Measurements from ENCODE around the gene PCDH15.

PCDH15 gene

DNA sequence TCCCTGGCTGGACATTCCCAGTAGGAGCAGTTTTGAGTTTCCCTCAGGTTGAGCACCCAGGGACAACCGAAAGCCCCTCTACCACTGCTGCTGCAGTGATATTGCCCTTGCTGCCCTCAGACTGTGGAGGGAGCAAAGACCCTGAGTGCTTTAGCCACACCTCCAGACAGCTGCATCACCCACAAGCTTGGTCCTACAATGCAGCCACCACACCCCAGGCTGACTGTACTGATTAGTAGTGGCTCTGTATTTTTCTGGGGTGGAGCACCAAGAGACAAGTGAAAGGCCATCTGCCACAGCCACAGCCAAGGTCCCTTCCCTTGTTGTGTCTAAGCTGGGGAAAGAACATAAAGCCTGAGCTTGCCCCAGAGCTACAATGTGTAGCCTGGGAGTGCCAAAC, 789.9 kb downstream of the PCDH15 start:
- no peaks in the 10 kb centered on the region for H4K20me1 ChIP-seq (ENCODE audit: low read depth, low read length)
- TF ChIP-seq, protein P1, sequence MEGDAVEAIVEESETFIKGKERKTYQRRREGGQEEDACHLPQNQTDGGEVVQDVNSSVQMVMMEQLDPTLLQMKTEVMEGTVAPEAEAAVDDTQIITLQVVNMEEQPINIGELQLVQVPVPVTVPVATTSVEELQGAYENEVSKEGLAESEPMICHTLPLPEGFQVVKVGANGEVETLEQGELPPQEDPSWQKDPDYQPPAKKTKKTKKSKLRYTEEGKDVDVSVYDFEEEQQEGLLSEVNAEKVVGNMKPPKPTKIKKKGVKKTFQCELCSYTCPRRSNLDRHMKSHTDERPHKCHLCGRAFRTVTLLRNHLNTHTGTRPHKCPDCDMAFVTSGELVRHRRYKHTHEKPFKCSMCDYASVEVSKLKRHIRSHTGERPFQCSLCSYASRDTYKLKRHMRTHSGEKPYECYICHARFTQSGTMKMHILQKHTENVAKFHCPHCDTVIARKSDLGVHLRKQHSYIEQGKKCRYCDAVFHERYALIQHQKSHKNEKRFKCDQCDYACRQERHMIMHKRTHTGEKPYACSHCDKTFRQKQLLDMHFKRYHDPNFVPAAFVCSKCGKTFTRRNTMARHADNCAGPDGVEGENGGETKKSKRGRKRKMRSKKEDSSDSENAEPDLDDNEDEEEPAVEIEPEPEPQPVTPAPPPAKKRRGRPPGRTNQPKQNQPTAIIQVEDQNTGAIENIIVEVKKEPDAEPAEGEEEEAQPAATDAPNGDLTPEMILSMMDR (IDR thresholded peaks at IDR 0.05; ENCODE audit: insufficient read depth, low read length, poor library complexity, severe bottlenecking): no peak
- TF ChIP-seq EZH2phosphoT487 (conservative IDR thresholded peaks at IDR 0.05; ENCODE audit: low read length): no peak

DNA sequence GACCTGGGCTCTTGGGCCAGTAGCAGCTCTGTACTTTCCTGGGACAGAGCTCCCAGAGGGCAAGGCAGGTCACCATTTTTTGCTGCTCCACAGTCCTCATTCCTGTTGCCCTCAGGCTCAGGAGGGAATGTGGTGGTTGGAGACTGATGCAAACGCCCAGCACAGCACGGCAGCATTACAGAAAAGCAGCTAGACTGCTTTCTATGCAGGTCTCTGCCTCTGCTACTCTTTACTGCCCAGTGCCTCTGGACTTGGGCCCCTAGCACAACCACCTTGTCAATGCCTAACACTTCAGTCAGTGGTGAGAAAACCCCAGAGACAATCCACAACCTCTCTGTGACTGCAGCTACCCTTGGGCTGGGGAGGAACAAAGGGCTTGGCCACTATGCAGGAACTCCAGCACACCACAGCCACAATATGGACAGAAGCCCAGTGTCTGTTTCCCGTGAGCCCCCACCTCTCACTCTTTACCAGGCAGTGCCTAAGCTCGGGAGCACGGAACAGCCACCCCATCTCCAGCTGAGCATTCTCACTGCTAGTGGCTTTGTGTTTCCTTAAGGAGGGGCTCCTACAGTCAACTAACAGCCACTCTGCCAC, 790.6 kb downstream of the PCDH15 start:
- Histone ChIP-seq H3K79me2 (ENCODE audit: insufficient read depth, low read length) (no peaks in the 10 kb centered on the region), H2AFZ (ENCODE audit: low read depth, low read length, severe bottlenecking) (no peak overlapping the region), H3K27ac (ENCODE audit: low read depth, low read length) (no peak overlapping the region), H3K4me2 (ENCODE audit: low read depth, low read length, poor library complexity, severe bottlenecking) (no peak overlapping the region), H3K4me3 (ENCODE audit: insufficient read depth, low read length, poor library complexity, severe bottlenecking) (no peak overlapping the region), H3K9me3 (ENCODE audit: insufficient read depth, low read length) (no peaks in the 10 kb centered on the region), H3K9me2 (replicated peaks; ENCODE audit: insufficient read depth, low read length) (no peaks in the 10 kb centered on the region), H3F3A (ENCODE audit: insufficient read depth) (no peaks in the 10 kb centered on the region), H3K27me3 (ENCODE audit: low read length) (no peaks in the 10 kb centered on the region), H4K20me1 (ENCODE audit: low read depth, low read length) (no peaks in the 10 kb centered on the region), H3K9ac (ENCODE audit: low read length) (no peak overlapping the region), H3K36me3 (ENCODE audit: low read length) (no peaks in the 10 kb centered on the region)
- no peak for TF ChIP-seq EZH2phosphoT487 (conservative IDR thresholded peaks at IDR 0.05; ENCODE audit: low read length)
- TF ChIP-seq, protein P1 (IDR thresholded peaks at IDR 0.05; ENCODE audit: insufficient read depth, low read length, poor library complexity, severe bottlenecking): no peak

More for the DNA sequence above, 789.9 kb downstream of the PCDH15 start:
- H3K9me3 ChIP-seq (ENCODE audit: insufficient read depth, low read length): no peaks in the 10 kb centered on the region
- no peaks in the 10 kb centered on the region for H3K79me2 ChIP-seq (ENCODE audit: insufficient read depth, low read length)
- no peak overlapping the region for H2AFZ ChIP-seq (ENCODE audit: low read depth, low read length, severe bottlenecking)
- no peaks in the 10 kb centered on the region for H3K9me2 ChIP-seq (replicated peaks; ENCODE audit: insufficient read depth, low read length)
- H3K27ac ChIP-seq (ENCODE audit: low read depth, low read length): no peak overlapping the region
- no peak overlapping the region for H3K4me2 ChIP-seq (ENCODE audit: low read depth, low read length, poor library complexity, severe bottlenecking)
- H3K36me3 ChIP-seq (ENCODE audit: low read length): no peaks in the 10 kb centered on the region
- H3F3A ChIP-seq (ENCODE audit: insufficient read depth): no peaks in the 10 kb centered on the region
- no peak overlapping the region for H3K4me3 ChIP-seq (ENCODE audit: insufficient read depth, low read length, poor library complexity, severe bottlenecking)
- no peak overlapping the region for H3K9ac ChIP-seq (ENCODE audit: low read length)
- H3K27me3 ChIP-seq (ENCODE audit: low read length): no peaks in the 10 kb centered on the region

DNA sequence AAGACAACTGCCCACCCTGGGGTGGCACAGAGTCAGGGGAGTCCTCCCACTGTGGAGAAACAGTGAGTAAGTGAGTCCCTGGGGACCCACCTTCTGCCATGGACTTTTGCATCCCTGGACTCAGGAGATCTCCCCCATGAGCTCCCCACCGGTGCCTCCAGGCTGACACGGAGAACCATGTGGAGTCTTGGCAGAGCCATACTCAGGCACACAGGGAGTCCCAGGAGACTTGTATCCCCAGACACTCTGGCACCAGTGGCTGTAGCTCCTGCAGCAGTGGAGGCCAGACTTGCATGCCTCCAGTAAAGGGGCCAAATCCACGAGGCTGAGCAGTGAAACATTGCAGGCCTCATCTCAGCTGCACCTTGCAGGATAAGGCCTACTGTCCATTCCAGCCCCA, 791.4 kb downstream of the PCDH15 start:
- H3K9me3 ChIP-seq (ENCODE audit: insufficient read depth, low read length): no peaks in the 10 kb centered on the region
- no peaks in the 10 kb centered on the region for H3K27me3 ChIP-seq (ENCODE audit: low read length)
- no peaks in the 10 kb centered on the region for H3K36me3 ChIP-seq (ENCODE audit: low read length)
- no peaks in the 10 kb centered on the region for H3F3A ChIP-seq (ENCODE audit: insufficient read depth)
- H2AFZ ChIP-seq (ENCODE audit: low read depth, low read length, severe bottlenecking): no peak overlapping the region
- H3K9me2 ChIP-seq (replicated peaks; ENCODE audit: insufficient read depth, low read length): no peaks in the 10 kb centered on the region
- H3K4me3 ChIP-seq (ENCODE audit: insufficient read depth, low read length, poor library complexity, severe bottlenecking): no peak overlapping the region
- no peaks in the 10 kb centered on the region for H3K79me2 ChIP-seq (ENCODE audit: insufficient read depth, low read length)
- H3K27ac ChIP-seq (ENCODE audit: low read depth, low read length): no peak overlapping the region
- no peaks in the 10 kb centered on the region for H4K20me1 ChIP-seq (ENCODE audit: low read depth, low read length)
- H3K4me2 ChIP-seq (ENCODE audit: low read depth, low read length, poor library complexity, severe bottlenecking): no peak overlapping the region
- TF ChIP-seq, protein P1 (IDR thresholded peaks at IDR 0.05; ENCODE audit: insufficient read depth, low read length, poor library complexity, severe bottlenecking): no peak
- no peak for TF ChIP-seq EZH2phosphoT487 (conservative IDR thresholded peaks at IDR 0.05; ENCODE audit: low read length)
- no peak overlapping the region for H3K9ac ChIP-seq (ENCODE audit: low read length)
